ENCODE measurements around the gene MRPL34. TPM values are rescaled to one million over a fixed set of nuclear protein-coding genes. Genes with fewer than 3 reads are reported as not detected.

Gene MRPL34
- total and polyA plus RNA-seq, 8 donors = 32.4 to 78.1 (median 39.3) TPM

DNA sequence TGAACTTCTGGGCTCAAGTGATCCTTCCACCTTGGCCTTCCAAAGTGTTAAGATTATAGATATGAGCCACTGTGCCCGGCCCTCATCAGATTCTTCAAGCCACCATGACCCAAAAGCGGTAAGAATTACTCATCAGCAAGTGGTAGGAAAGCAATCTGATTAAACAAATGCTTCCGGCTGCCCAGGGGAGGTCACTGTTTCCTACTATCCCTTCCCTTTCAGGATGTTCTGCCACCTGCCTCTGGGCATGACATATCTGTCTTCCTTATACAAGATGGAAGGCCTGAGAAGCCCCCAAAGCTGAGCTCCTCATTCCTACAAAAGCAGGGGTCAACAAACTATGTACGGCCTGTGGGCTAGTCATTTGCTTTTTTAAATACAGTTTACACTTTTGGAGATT lies 9.4 kb upstream of the MRPL34 start:
- 65 to 76% methylated on average over 4 of the region's 4 CpGs for WGBS, 2 donors
- Histone ChIP-seq H3K27me3 (no peaks in the 10 kb centered on the region), H3K9me3 (no peaks in the 10 kb centered on the region), H3K27ac (no peak overlapping the region), H3K4me1 (no peaks in the 10 kb centered on the region), H3K36me3 (no peaks in the 10 kb centered on the region), H3K4me3 (no peak overlapping the region)
- FAIRE-seq (no peak), ATAC-seq (no peak), DNase-seq (no peak)
- intact Hi-C loops (cut with DNase I) = no loop called here
- TF ChIP-seq, protein P1, sequence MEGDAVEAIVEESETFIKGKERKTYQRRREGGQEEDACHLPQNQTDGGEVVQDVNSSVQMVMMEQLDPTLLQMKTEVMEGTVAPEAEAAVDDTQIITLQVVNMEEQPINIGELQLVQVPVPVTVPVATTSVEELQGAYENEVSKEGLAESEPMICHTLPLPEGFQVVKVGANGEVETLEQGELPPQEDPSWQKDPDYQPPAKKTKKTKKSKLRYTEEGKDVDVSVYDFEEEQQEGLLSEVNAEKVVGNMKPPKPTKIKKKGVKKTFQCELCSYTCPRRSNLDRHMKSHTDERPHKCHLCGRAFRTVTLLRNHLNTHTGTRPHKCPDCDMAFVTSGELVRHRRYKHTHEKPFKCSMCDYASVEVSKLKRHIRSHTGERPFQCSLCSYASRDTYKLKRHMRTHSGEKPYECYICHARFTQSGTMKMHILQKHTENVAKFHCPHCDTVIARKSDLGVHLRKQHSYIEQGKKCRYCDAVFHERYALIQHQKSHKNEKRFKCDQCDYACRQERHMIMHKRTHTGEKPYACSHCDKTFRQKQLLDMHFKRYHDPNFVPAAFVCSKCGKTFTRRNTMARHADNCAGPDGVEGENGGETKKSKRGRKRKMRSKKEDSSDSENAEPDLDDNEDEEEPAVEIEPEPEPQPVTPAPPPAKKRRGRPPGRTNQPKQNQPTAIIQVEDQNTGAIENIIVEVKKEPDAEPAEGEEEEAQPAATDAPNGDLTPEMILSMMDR (IDR thresholded peaks at IDR 0.05) = no peak

DNA sequence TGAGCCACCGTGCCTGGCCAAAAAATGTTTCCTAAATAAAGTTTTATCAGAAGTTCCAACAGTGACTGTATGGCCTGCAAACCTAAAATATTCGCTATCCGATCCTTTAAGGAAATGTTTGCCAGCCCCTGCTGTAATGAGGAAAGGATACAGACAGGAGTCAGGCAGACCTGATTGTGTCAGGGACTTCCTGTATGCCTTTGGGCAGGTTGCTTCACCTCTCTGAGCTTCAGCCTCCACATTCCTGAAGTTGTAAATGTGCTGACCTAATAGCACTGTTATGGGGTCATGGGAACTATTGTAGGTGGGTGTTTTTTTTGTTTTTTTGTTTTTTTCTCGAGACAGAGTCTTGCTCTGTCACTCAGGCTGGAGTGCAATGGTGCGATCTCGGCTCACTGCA lies 8.7 kb upstream of the MRPL34 start:
- intact Hi-C loops (cut with DNase I) = no loop called here
- Histone ChIP-seq H3K4me3 (no peak overlapping the region), H3K27ac (no peak overlapping the region), H3K9me3 (no peaks in the 10 kb centered on the region), H3K36me3 (no peaks in the 10 kb centered on the region), H3K27me3 (no peaks in the 10 kb centered on the region), H3K4me1 (no peaks in the 10 kb centered on the region)
- ATAC-seq = no peak
- no peak for FAIRE-seq
- no peak for DNase-seq
- TF ChIP-seq, protein P1 (IDR thresholded peaks at IDR 0.05) = no peak
- 91 to 97% methylated on average over 6 of the region's 6 CpGs for WGBS, 2 donors

DNA sequence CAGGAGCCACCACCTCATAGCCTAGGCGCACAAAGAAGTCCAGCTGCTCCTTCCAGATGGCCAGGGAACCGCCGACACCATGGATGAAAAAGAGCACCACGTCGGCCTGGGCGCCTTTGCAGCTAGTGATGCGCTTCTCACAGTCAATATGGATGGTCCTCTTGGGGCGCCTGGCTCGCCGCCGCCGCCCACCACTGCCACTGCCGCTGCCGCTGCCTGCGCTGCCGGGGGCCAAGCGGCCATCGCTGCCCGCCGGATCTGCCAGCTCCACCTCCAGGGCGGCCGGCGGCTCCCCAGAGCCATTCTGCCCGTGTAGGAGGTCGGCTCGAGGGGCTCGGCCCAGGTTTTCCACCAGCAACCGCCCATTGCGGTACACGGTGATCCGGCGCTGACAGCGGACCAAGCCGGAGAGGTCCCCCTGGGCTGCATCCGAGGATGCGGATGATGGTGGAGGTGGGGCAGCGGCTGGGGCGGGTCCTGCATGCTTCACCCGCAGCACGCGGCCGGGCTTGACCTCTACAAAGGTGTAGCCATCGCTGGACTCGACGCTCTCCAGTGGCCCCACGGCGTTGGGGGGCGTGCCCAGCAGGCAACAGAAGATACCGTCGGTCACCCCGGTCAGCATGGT lies 4.6 kb upstream of the MRPL34 start:
- Histone ChIP-seq H3K4me3 (no peak overlapping the region), H3K27me3 (no peaks in the 10 kb centered on the region), H3K27ac (no peak overlapping the region), H3K9me3 (no peaks in the 10 kb centered on the region), H3K36me3 (no peaks in the 10 kb centered on the region), H3K4me1 (peaks cover 5 to 24% (median 9%) of the 10 kb centered on the region in 3 donors)
- peak in 1 of 6 donors; percentile 85 for DNase-seq
- TF ChIP-seq, protein P1 (IDR thresholded peaks at IDR 0.05) = no peak
- no peak for FAIRE-seq
- no peak for ATAC-seq
- 95% methylated on average over 45 to 51 of the region's 51 CpGs for WGBS, 2 donors
- intact Hi-C loops (cut with DNase I) = no loop called here

DNA sequence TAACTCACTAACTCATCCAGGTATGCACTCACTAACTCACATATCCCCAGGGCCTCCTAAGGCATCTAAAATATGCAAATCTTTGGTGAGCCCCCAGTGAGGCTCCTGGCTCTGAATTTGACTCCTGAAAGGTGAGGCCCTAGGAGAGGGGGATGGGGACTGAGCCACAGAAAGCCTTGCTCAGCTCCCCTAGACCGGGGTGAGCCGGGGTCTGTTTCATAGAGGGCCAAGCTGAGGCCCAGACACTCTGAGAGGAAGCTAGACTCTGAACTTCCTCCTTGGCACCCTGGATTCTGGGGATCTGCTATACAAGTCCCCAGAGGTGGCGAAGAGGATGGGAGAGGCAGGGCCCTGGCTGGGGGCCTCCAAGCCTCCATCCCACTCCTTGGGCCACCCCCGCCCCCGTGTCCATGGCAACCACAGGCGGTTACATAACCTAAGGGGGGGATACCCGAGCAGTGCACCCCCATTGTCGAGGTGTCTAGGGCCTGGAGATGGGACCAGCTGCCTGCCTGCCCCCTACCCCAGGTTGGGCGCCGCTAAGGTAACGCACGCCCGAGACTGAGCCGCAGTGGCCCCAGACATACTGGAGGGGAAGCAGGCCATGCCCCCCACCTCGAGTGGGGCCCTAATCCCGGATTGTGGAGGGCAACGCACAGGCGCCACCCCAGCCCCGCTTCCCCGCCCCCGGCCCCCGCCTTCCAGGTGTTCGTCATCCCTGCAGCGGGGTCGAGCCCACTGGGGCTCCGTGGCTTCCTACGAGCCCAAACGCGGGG lies 3.1 kb upstream of the MRPL34 start:
- 7 to 15% methylated on average over 20 to 29 of the region's 29 CpGs for WGBS, 2 donors
- Histone ChIP-seq H3K36me3 (no peaks in the 10 kb centered on the region), H3K4me3 (peak overlapping the region; percentile 64 to 88 (median 76)), H3K27me3 (no peaks in the 10 kb centered on the region), H3K27ac (peak overlapping the region; percentile 25 to 58 (median 52)), H3K9me3 (no peaks in the 10 kb centered on the region), H3K4me1 (peaks cover 5 to 30% (median 15%) of the 10 kb centered on the region in 3 donors)
- ATAC-seq (peak in 1 of 4 donors; percentile 0), DNase-seq (peak in 5 of 6 donors; percentile 31 to 83 (median 47)), FAIRE-seq (no peak)
- intact Hi-C loops (cut with DNase I) = no loop called here
- TF ChIP-seq, protein P1 (IDR thresholded peaks at IDR 0.05) = no peak
